GM19328 (cell line): Measurements from ENCODE around the gene TXK.
A peak's percentile ranks its signal among the peaks of the same experiment; 100 is the strongest.

Experiments
- ATAC-seq: cut with Tn5 transposase; IDR thresholded peaks from one replicate; pipeline ENCODE4 v1.9.1; 2021; ENCODE audit warnings: mild to moderate bottlenecking, moderate library complexity; ENCODE audit not compliant: unreplicated experiment

The TXK gene

GRCh38 chr4:48027653-48028052, 106.4 kb downstream of the TXK start:
- ATAC-seq: peak; percentile 64

GRCh38 chr4:48025005-48025404, 109.0 kb downstream of the TXK start:
- ATAC-seq: no peak

GRCh38 chr4:48024522-48024921, 109.5 kb downstream of the TXK start:
- ATAC-seq: no peak

GRCh38 chr4:48022192-48022799, 111.8 kb downstream of the TXK start:
- ATAC-seq: no peak

- no peak for ATAC-seq
Measured at GRCh38 chr4:48021100-48021499, 113.0 kb downstream of the TXK start.

GRCh38 chr4:48018112-48018511, 115.9 kb downstream of the TXK start:
- ATAC-seq: no peak

- peak; percentile 4 for ATAC-seq
Measured at GRCh38 chr4:48017108-48017571, 116.9 kb downstream of the TXK start.
